NCI-H2029 treated with DMSO at 0.1 percent for 48 hours (cell line): Measurements from ENCODE around the gene EGFL7.

Source experiments
- DNase-seq: peaks from one replicate; lab custom pipeline; 2025; lab: John Stamatoyannopoulos, UW

Gene EGFL7

GRCh38 chr9:136686794-136687711 is 24.3 kb downstream of the EGFL7 start, which contains the start of gene AGPAT2:
Gene AGPAT2, minus strand, starts transcription at chr9:136687457. Its CDS starts 100 bp downstream, at chr9:136687357.
- no peak for DNase-seq

GRCh38 chr9:136687721-136688223 is 25.1 kb downstream of the EGFL7 start:
- DNase-seq, result no peak

- DNase-seq, result no peak
Measured at GRCh38 chr9:136688274-136689107, 25.8 kb downstream of the EGFL7 start.

- DNase-seq, result no peak
Measured at GRCh38 chr9:136689108-136689460, 26.4 kb downstream of the EGFL7 start.

- peak; percentile 67 for DNase-seq
Measured at GRCh38 chr9:136690104-136690805, 27.5 kb downstream of the EGFL7 start.

GRCh38 chr9:136690806-136691261 is 28.1 kb downstream of the EGFL7 start:
- DNase-seq, result peak; percentile 32

- DNase-seq, result peak; percentile 35
Measured at GRCh38 chr9:136691316-136692184, 28.8 kb downstream of the EGFL7 start.

- no peak for DNase-seq
Measured at GRCh38 chr9:136692185-136693134, 29.7 kb downstream of the EGFL7 start.

GRCh38 chr9:136693135-136693489 is 30.4 kb downstream of the EGFL7 start:
- DNase-seq, result no peak

GRCh38 chr9:136693490-136694162 is 30.9 kb downstream of the EGFL7 start:
- no peak for DNase-seq

GRCh38 chr9:136694163-136694871 is 31.6 kb downstream of the EGFL7 start:
- DNase-seq, result no peak

GRCh38 chr9:136694872-136695247 is 32.1 kb downstream of the EGFL7 start:
- DNase-seq, result no peak

- DNase-seq, result peak; percentile 92
Measured at GRCh38 chr9:136695435-136695895, 32.7 kb downstream of the EGFL7 start.

- peak; percentile 50 for DNase-seq
Measured at GRCh38 chr9:136695955-136696354, 33.2 kb downstream of the EGFL7 start.

- no peak for DNase-seq
Measured at GRCh38 chr9:136696502-136696901, 33.8 kb downstream of the EGFL7 start.

GRCh38 chr9:136697146-136697820 is 34.6 kb downstream of the EGFL7 start:
- no peak for DNase-seq

- DNase-seq, result no peak
Measured at GRCh38 chr9:136697821-136698526, 35.3 kb downstream of the EGFL7 start.
